Measurements from ENCODE around the gene FOXI3.
"Not testable (repeated sequence)": the region's sequence is repeated elsewhere in the genome, so short reads cannot be mapped to it uniquely, and the experiment has no call there.

FOXI3 gene

GRCh38 chr2:88437010-88437409 is 15.5 kb downstream of the FOXI3 start:
- no peak for DNase-seq

- no peak for DNase-seq
Observed at GRCh38 chr2:88429929-88430328, 22.6 kb downstream of the FOXI3 start.

DNA sequence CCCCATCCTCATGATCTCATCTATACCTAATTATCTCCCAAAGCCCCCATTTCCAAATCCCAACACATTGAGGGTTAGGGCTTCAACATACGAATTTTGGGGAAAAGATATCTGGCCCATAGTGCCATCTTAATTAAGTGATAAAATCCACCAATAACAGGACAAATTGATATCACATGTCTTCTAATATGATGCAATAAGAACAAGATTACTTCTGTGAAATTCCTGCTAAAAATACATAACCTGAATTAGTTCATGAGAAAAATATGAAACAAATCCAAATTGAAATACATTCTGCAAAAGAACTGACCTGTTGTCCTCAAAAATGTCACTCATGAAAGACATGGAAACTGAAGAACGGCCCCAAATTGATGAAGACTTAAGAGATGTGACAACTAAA is 28.8 kb downstream of the FOXI3 start:
- DNase-seq, result no peak

DNA sequence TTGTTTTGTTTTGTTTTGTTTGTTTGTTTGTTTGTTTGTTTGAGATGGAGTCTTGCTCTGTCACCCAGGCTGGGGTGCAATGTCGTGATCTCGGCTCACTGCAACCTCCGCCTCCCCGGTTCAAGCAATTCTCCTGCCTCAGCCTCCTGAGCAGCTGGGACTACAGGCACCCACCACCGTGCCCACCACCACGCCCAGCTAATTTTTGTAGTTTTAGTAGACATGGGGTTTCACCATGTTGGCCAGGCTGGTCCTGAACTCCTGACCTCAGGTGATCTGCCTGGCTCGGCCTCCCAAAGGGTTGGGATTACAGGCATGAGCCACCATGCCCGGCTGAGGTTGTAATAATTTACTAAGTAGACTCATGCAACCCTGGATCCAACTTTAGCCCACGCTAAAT is 33.4 kb downstream of the FOXI3 start:
- not testable (repeated sequence) for DNase-seq

DNA sequence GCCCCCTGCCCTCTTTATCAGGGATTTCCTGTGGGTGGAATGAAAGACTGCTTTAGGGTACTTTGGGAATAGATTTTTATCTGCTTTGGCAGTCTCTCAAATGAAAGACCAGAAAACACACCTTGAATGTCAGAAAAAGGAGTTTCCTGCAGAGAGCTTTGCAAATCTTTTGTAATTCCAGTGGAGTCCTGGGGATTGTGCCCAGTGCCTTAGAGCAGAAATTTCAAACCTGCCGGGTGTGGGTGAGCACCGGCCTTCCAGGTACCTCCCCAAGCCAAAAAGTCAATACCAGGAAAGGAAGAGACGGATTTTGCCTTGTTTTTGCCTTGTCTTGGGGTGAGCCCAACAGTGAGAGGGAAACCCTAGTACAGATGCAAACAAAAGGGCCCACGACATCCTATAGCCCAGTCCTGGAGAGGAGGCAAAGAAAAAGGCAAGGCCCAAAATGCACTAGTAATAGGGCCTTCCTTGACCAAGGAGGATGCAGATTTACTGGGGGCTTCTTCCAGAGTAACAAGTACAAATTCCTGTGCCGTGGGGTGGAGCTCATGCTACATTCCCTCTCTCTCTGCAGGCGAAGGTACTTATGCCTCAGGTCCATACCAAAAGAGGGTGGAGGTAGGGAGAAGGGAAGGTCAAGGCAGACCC is 36.4 kb downstream of the FOXI3 start:
- DNase-seq, result no peak

DNA sequence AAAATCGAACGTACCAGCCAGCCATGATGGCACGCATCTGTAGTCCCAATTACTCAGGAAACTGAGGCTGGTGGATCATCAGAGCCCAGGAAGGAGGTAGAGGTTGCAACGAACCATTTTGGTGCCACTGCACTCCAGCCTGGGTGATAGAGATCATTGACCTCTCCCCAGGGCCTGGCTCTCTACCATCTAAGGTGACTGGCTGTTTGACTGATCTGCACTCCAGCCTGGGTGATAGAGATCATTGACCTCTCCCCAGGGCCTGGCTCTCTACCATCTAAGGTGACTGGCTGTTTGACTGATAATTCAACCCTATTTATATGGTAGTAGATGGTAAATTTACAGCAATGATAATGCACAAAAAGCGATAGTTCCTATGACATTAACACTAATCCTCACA is 43.6 kb downstream of the FOXI3 start:
- DNase-seq, result not testable (repeated sequence)

DNA sequence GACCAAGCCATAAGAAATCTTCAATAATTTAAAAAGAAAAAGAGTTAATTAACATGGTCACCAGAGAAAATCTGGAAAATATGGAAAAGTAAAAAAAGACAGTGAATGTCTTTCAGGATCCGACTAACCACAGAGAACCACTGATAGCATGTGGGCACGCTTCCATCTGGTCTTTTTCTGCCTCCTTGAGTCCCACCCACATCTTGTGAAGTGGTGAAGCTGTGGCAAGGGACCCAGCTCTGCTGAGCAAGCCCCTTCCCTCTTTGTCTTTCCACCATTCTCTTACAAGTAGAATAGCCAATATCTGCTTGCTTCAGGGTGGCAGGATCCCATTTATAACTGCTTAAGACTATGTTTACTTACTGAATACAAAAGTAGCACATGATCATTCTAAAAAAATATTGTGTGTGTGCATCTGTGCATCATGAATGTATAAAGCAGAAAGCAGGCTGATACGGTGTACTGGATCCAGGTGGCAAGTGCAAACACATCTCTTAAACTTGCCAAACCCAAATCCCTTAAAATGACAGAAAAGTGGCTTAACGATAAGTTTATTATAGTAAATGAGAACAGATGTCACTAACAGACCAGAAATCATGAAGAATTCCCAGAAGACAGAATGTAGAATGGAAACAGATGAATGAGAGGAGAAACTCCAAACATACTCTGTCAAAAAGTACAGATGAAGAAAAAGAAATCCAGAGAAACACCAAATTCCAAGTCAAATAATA is 52.3 kb downstream of the FOXI3 start:
- no peak for DNase-seq

DNA sequence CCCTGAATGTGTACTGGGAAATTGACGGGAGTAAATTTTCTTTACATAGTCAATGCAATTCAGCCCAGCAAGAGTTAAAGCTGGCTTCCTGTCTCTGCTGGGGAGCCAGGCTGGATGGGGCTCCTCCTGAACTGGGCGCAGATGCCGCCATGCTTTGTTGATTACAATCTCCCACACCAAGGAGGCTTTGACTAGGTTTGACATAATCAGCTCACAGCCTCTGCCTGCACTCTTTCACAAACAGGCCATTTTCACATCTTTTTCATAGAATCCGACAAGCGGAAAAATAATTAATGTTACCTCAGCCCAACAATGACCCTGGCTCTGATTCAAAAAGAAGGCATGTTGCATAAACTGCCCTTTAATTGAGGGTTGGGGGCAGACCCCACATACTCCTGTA is 54.3 kb downstream of the FOXI3 start:
- no peak for DNase-seq

Measured in activated CD4-positive, CD25-positive, alpha-beta regulatory T cell treated with anti-CD3 and anti-CD28 coated beads, Interleukin-2, amount 50 U/mL, for 72 hours (primary cell).